H9 (cell line): ENCODE measurements around the gene SKAP1. TPM values are rescaled to one million over a fixed set of nuclear protein-coding genes. Genes with fewer than 3 reads are reported as not detected.

Experiments used
- DNase-seq: peaks from one replicate; pipeline ENCODE4 v3.0.0-alpha.2; 2017
- H2AFZ ChIP-seq: one replicate; pipeline ENCODE4 v1.6.1; 2013; ENCODE audit warnings: mild to moderate bottlenecking, low read length, control low read depth, moderate library complexity
- H2AK5ac ChIP-seq: 2 replicates; pipeline ENCODE4 v1.6.1; 2013; ENCODE audit warnings: low read length, control low read depth, mixed read lengths; ENCODE audit not compliant: insufficient read length
- H2BK120ac ChIP-seq: one replicate; pipeline ENCODE4 v1.6.1; 2013; ENCODE audit warnings: low read depth, mild to moderate bottlenecking, low read length, control low read depth, inconsistent platforms; ENCODE audit not compliant: poor library complexity, severe bottlenecking
- H2BK12ac ChIP-seq: 2 replicates; pipeline ENCODE4 v1.6.1; 2013; ENCODE audit warnings: low read length, control low read depth, mixed read lengths, low read depth; ENCODE audit not compliant: insufficient read length
- H2BK15ac ChIP-seq: 2 replicates; pipeline ENCODE4 v1.6.1; 2013; ENCODE audit warnings: low read depth, low read length, control low read depth
- H2BK20ac ChIP-seq: one replicate; pipeline ENCODE4 v1.6.1; 2013; ENCODE audit warnings: low read depth, mild to moderate bottlenecking, low read length, control low read depth, inconsistent platforms; ENCODE audit not compliant: poor library complexity, severe bottlenecking
- H2BK5ac ChIP-seq: 2 replicates; pipeline ENCODE4 v1.6.1; 2013; ENCODE audit warnings: low read length, control low read depth, mixed read lengths; ENCODE audit not compliant: insufficient read length
- H3K14ac ChIP-seq: 2 replicates; pipeline ENCODE4 v1.6.1; 2013; ENCODE audit warnings: low read length, control low read depth; ENCODE audit not compliant: insufficient read depth
- H3K18ac ChIP-seq: 2 replicates; pipeline ENCODE4 v1.6.1; 2013; ENCODE audit warnings: low read depth, mild to moderate bottlenecking, mixed read lengths, low read length, control low read depth; ENCODE audit not compliant: insufficient read length
- H3K23ac ChIP-seq: 2 replicates; pipeline ENCODE4 v1.6.1; 2013; ENCODE audit warnings: low read length, control low read depth, mixed read lengths, low read depth; ENCODE audit not compliant: insufficient read length
- H3K23me2 ChIP-seq: 2 replicates; pipeline ENCODE4 v1.6.1; 2013; ENCODE audit warnings: low read depth, mild to moderate bottlenecking, mixed read lengths, low read length, control low read depth; ENCODE audit not compliant: insufficient read length, poor library complexity, severe bottlenecking
- H3K27ac ChIP-seq: 2 replicates; pipeline ENCODE4 v1.5.1; 2013; ENCODE audit warnings: low read length, control low read depth, mixed read lengths, low read depth; ENCODE audit not compliant: insufficient read length
- H3K27me3 ChIP-seq: 2 replicates; pipeline ENCODE4 v1.6.1; 2013; ENCODE audit warnings: low read length, control low read depth, inconsistent platforms; ENCODE audit not compliant: insufficient read depth
- H3K4ac ChIP-seq: 2 replicates; pipeline ENCODE4 v1.6.1; 2013; ENCODE audit warnings: low read depth, mild to moderate bottlenecking, control low read depth, inconsistent platforms, low read length, moderate library complexity
- H3K4me1 ChIP-seq: 2 replicates; pipeline ENCODE4 v1.6.1; 2013; ENCODE audit warnings: low read length, control low read depth, inconsistent platforms; ENCODE audit not compliant: insufficient read depth
- H3K4me2 ChIP-seq: 2 replicates; pipeline ENCODE4 v1.6.1; 2013; ENCODE audit warnings: low read length, control low read depth, mixed read lengths; ENCODE audit not compliant: insufficient read length, insufficient read depth
- H3K56ac ChIP-seq: 2 replicates; pipeline ENCODE4 v1.6.1; 2013; ENCODE audit warnings: low read depth, mild to moderate bottlenecking, mixed read lengths, low read length, control low read depth; ENCODE audit not compliant: insufficient read length
- H3K79me1 ChIP-seq: 2 replicates; pipeline ENCODE4 v1.6.1; 2013; ENCODE audit warnings: low read depth, mild to moderate bottlenecking, moderate library complexity, low read length, control low read depth, inconsistent platforms; ENCODE audit not compliant: insufficient read depth, poor library complexity, severe bottlenecking
- H3K79me2 ChIP-seq: 2 replicates; pipeline ENCODE4 v1.6.1; 2013; ENCODE audit warnings: low read length, control low read depth, inconsistent platforms; ENCODE audit not compliant: insufficient read depth
- H3K9ac ChIP-seq: 2 replicates; pipeline ENCODE4 v1.6.1; 2013; ENCODE audit warnings: low read length, control low read depth, mixed read lengths; ENCODE audit not compliant: insufficient read length; ENCODE audit errors: extremely low read depth
- H3K9me3 ChIP-seq: one replicate; pipeline ENCODE4 v1.6.1; 2013; ENCODE audit warnings: low read depth, low read length, inconsistent platforms; ENCODE audit not compliant: control insufficient read depth
- H3T11ph ChIP-seq: one replicate; pipeline ENCODE4 v1.6.1; 2013; ENCODE audit warnings: mild to moderate bottlenecking, low read length, control low read depth, inconsistent platforms
- H4K20me1 ChIP-seq: one replicate; pipeline ENCODE4 v1.6.1; 2013; ENCODE audit not compliant: control insufficient read depth, insufficient read length, insufficient read depth
- H4K5ac ChIP-seq: 2 replicates; pipeline ENCODE4 v1.6.1; 2013; ENCODE audit warnings: low read depth, mild to moderate bottlenecking, mixed read lengths, low read length, control low read depth; ENCODE audit not compliant: insufficient read length
- H4K8ac ChIP-seq: replicated peaks from 2 replicates; pipeline ENCODE4 v1.6.1; 2013; ENCODE audit warnings: low read length, control low read depth, mixed read lengths, low read depth; ENCODE audit not compliant: insufficient read length
- H4K91ac ChIP-seq: 2 replicates; pipeline ENCODE4 v1.6.1; 2013; ENCODE audit warnings: low read depth, mild to moderate bottlenecking, moderate library complexity, mixed read lengths, low read length, control low read depth; ENCODE audit not compliant: insufficient read length
- H3K27ac Mint-ChIP-seq, 3 experiments: 2 replicates in 2 of 3; 3 replicates in 1 of 3; pipeline ENCODE4 v1.8.0; 2020 to 2021; ENCODE audit warnings: mixed read lengths in 3 of 3, mild to moderate bottlenecking in 1 of 3, moderate library complexity in 1 of 3
- H3K27me3 Mint-ChIP-seq: 2 replicates; pipeline ENCODE4 v1.8.0; 2021; ENCODE audit warnings: low read depth, mild to moderate bottlenecking, moderate library complexity, mixed read lengths
- H3K36me3 Mint-ChIP-seq, 3 experiments: 2 replicates in 2 of 3; 3 replicates in 1 of 3; pipeline ENCODE4 v1.8.0; 2020 to 2021; ENCODE audit warnings: low read depth in 3 of 3, mixed read lengths in 3 of 3; ENCODE audit not compliant: insufficient read depth in 1 of 3
- H3K4me1 Mint-ChIP-seq, 2 experiments: 2 replicates each; pipeline ENCODE4 v1.8.0; 2020; ENCODE audit warnings: mixed read lengths in 2 of 2
- H3K4me3 Mint-ChIP-seq, 2 experiments: 2 replicates in 1 of 2; 3 replicates in 1 of 2; pipeline ENCODE4 v1.8.0; 2020 to 2021; ENCODE audit warnings: mild to moderate bottlenecking in 2 of 2, mixed read lengths in 2 of 2, moderate library complexity in 1 of 2
- H3K9me3 Mint-ChIP-seq, 2 experiments: 2 replicates in 1 of 2; 3 replicates in 1 of 2; pipeline ENCODE4 v1.8.0; 2020; ENCODE audit warnings: mild to moderate bottlenecking in 2 of 2, mixed read lengths in 2 of 2, moderate library complexity in 1 of 2
- WGBS: extraction: QIAGEN DNeasy Blood & Tissue Kit; methylation state at CpG from one replicate; pipeline ENCODE4 v1.1.7; 2013; ENCODE audit warnings: missing lambda C conversion rate, low lambda C conversion rate, mixed read lengths; ENCODE audit not compliant: insufficient read length; ENCODE audit errors: extremely low coverage; 5-methylcytosine and 5-hydroxymethylcytosine counted together
- total RNA-seq: library from RNA; stranded (reverse); gene quantifications from 2 replicates; pipeline ENCODE4 v1.2.1, GENCODE V29; 2021
- TF ChIP-seq, protein P1 (sequence below): fragments of 200-600 bp; sonication (generic); conservative IDR thresholded peaks from 3 replicates; pipeline ENCODE4 v1.8.0; 2021; ENCODE audit warnings: antibody characterized with exemption, mild to moderate bottlenecking

Gene SKAP1
- total RNA-seq, 1 experiment from 2014 or later, result not detected

- H3K4me1 Mint-ChIP-seq, result peaks cover 0 to 4% of the 10 kb centered on the region in 2 experiments; a peak in 2 of 4 replicates
- Histone ChIP-seq H3K27ac (no peak overlapping the region), H4K20me1 (no peaks in the 10 kb centered on the region), H4K91ac (no peak overlapping the region), H4K5ac (no peak overlapping the region), H3K79me2 (no peaks in the 10 kb centered on the region), H3K4ac (no peak overlapping the region), H3K23me2 (no peaks in the 10 kb centered on the region), H3K18ac (no peak overlapping the region), H3K14ac (no peak overlapping the region), H4K8ac (no peak overlapping the region), H2BK120ac (no peak overlapping the region), H2BK5ac (no peak overlapping the region), H3K4me2 (no peak overlapping the region), H3K9ac (no peak overlapping the region), H3T11ph (no peak overlapping the region), H2AK5ac (no peak overlapping the region), H2AFZ (no peak overlapping the region), H3K56ac (no peak overlapping the region), H2BK12ac (no peak overlapping the region), H2BK15ac (no peak overlapping the region), H3K23ac (no peak overlapping the region), H3K9me3 (no peaks in the 10 kb centered on the region), H3K27me3 (0 out of 2 replicates have a peak, but pooled peaks cover 2% of the 10 kb centered on the region), H3K79me1 (no peaks in the 10 kb centered on the region), H2BK20ac (no peak overlapping the region), H3K4me1 (no peaks in the 10 kb centered on the region)
- TF ChIP-seq, protein P1, sequence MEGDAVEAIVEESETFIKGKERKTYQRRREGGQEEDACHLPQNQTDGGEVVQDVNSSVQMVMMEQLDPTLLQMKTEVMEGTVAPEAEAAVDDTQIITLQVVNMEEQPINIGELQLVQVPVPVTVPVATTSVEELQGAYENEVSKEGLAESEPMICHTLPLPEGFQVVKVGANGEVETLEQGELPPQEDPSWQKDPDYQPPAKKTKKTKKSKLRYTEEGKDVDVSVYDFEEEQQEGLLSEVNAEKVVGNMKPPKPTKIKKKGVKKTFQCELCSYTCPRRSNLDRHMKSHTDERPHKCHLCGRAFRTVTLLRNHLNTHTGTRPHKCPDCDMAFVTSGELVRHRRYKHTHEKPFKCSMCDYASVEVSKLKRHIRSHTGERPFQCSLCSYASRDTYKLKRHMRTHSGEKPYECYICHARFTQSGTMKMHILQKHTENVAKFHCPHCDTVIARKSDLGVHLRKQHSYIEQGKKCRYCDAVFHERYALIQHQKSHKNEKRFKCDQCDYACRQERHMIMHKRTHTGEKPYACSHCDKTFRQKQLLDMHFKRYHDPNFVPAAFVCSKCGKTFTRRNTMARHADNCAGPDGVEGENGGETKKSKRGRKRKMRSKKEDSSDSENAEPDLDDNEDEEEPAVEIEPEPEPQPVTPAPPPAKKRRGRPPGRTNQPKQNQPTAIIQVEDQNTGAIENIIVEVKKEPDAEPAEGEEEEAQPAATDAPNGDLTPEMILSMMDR, result no peak
- no CpG with 5 or more reads among the region's 2 CpGs for WGBS
- no peak overlapping the region for H3K27ac Mint-ChIP-seq
- no peak for DNase-seq
- H3K36me3 Mint-ChIP-seq, result no peaks in the 10 kb centered on the region; a peak in 1 of 7 replicates
- H3K4me3 Mint-ChIP-seq, result no peak overlapping the region; a peak in 1 of 5 replicates
- peaks cover 89% of the 10 kb centered on the region for H3K27me3 Mint-ChIP-seq
- H3K9me3 Mint-ChIP-seq, result no peaks in the 10 kb centered on the region
Observed at GRCh38 chr17:48462946-48463345, 32.9 kb upstream of the SKAP1 start.
